DMS79 treated with DMSO at 0.1 percent for 48 hours (cell line): ENCODE data around the gene INSIG1.

ENCODE experiments used
- DNase-seq: peaks from one replicate; lab custom pipeline; 2025; lab: John Stamatoyannopoulos, UW

Gene INSIG1

DNA sequence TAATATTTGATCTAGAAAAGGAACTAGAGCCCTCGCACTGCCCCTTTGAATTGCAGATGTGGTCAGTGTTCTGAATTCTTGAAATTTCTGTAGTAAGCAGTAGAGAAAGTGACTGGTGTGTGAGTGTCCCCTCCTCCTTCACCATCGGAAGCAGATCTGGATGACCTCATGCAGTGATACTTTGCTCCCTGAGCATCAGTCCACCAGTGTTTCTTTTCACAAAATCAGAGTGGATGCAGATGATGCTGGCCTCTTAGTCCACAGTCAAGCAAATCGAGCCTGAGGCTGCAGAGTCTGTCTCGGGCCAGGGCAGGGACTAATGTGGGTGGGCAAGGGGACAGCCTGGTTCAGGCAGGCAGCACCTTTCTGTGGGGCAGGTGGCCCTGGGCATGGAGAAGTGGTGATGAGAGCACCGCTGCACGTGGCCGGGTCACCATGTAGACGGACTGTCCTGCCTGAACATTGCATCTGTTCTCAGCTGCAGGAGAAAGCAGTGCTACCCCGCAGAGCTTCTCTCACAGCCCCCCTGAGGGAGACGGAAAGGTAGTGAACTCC lies 5.4 kb downstream of the INSIG1 start:
- no peak for DNase-seq

DNA sequence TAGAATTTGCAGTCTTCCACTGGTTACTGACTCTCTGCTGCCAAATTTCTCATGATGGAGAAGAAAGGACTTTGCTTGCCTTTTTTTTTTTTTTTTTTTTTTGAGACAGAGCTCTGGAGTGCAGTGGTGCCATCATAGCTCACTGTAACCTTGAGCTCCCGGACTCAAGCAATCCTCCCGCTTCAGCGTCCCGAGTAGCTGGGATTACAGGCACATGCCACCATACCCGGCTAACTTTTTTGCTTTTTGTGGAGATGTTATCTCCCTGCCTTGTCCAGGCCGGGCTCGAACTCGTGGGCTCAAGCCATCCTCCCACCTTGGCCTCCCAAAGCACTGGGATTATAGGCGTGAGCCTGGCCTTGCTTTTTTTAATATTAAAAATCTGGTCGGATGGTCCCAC lies 6.2 kb downstream of the INSIG1 start:
- no peak for DNase-seq

DNA sequence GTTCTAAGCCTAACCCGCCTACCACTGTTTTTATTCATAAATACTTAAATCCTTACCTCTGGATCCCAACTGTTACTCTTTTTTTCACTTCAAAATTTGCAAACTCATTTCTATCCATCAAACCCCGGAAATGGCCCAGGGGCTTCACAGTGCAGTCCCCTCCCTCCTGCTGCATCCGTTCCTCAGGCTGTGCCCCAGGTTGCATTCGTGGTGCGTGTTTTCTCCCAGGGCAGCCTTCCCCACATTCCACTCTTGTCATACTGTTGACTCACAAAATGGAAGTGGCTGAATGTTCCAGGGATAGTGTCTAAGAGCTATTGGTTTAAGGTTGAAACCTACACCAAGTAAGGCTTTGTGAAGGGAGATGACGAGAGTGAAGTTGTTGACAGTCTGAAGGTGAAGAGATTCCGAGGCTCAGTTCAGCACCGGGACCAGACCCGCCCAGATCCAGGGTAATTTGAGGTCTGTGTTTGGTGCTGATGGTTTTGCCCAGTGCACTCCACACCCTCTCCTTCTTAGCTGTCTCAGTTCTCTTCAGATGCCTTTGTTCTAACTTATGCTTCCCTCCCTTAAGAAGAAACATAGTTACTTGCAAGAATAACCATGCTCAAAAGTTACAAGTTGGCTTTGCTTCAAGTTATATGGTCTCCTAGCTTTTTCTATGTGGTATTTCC lies 7.7 kb downstream of the INSIG1 start:
- no peak for DNase-seq

DNA sequence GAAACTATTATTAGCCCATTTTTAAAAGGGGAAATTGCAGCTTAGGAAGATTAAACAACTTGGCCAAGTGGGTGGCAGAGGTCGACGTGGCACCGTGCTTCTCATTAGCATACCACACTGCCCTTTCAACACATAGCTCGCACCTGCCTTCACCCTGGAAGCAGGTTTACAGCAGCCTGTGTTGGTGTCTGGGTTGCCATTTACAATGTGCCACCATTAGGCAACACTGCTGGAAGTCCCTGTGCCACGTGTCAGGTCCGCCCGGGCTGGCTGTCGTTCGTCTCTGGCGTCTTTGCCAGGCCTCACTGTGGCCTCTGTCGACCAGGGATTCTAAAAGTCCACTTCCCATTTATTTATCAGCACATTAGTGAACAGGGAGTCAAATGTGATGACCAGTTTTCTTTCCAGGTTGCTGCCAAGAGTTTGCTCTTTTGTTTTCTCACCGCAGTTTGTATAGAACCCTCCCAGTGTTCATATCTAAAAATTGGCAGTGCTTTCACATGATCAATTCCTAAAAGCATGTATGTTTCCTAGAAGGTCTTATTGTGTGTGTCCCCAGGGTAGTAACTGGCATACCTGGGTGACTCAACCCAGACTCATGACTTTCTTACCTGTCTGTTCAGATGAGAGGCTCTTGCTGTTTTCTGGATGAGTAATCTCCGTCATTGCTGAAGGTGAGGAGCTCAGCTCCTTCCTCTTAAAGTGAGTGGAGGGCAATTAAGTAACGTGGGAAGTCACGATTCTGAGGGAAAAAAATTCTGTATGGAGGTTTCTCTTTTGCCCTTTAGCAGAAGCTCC lies 9.2 kb downstream of the INSIG1 start:
- no peak for DNase-seq

DNA sequence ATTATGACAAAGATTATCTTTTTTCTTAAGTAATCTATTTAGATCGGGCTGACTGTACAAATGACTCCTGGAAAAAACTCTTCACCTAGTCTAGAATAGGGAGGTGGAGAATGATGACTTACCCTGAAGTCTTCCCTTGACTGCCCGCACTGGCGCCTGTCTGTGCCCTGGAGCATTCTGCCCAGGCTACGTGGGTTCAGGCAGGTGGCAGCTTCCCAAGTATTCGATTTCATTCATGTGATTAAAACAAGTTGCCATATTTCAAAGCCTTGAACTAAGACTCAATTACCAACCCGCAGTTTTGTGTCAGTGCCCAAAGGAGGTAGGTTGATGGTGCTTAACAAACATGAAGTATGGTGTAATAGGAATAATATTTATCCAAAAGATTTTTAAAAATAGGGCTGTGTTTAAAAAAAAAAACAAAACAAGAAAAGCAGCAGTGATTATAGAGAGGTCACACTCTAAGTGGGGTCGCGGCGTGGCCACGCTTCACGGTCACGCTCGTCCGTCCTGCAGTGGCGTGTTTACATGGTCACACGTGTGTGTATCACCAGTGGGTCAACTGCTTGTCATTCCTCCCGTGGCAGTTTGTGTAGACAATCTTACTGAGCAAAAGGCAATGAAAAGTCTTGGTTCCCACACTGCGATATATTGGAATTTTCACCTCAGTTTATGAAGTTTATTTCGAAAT lies 10.8 kb downstream of the INSIG1 start:
- no peak for DNase-seq

DNA sequence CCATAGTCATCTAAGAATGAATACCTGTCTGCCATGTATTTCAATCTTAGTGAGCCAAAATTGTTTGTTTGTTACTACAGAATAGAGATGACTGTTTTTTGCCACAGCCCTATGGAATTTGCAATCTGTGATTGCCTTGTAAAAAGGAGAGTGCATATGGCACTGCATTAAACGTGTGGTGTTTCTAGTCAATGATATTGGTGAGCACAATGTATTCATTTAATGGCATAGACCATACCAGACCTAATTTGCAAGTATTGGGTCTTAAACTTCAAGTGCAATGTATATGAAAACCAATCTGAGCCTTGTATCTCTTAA lies 11.3 kb downstream of the INSIG1 start:
- no peak for DNase-seq

DNA sequence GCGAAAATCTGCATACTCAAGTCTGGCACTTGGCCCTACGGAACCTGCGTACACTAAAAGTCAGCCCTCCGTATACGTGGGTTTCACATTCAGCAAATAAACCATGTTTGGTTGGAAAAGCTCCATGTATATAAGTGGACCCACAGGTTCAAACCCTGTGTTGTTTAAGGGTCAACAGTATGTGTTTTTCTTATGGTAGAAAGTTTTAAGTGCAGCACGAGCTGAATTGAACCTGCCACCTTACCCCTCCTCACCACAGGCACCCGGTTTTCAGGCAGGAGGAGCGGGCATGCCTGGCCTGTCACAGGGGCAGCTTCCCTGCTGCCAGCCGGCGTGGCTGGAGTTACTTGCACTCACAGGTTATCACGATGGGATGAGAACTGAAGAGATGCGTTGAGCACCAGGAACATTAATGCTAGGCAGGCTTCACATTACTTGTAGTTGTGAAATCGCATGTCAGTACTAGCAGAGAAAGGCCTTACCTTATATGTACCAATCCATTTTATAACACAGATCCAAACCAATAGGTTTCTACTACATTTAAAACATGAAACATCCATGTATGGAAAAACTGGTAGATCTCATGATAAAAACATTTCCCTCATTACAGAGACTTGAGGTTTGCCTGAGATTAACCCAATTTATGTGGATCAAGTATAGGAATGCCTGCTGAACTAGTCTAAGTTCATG lies 12.9 kb downstream of the INSIG1 start:
- no peak for DNase-seq

DNA sequence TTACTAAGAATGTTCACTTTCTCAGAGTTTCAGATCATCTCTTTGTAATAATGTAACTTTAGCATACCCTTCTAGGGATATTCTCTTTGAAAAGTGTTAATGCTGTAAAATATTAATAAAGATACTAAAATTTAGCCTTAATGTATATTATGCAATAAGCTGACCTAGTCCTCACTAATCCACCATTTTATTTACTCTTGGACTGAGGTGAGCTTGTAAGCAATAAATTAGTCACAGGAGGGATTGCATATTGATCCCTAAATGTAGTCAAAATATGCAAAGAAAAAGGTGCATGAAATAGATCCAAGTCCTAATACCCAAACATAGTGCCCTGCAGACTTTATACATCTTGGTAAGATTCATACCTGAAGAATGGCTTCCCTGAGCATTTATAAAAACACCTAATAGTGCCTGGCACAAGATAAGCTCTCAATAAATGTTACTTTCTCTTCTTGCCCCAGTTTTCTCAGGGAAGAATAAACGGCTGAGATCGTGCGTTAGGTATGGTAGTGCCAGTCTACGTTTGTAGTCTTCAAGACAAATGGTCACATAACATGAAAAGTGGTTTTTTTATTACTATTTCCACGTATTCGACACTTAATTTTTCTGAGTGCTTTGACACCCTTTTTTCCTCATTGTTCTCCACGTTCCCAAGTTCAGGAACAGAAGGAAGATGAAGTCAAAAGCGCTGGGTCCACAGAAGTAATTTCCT lies 14.3 kb downstream of the INSIG1 start:
- DNase-seq: no peak

DNA sequence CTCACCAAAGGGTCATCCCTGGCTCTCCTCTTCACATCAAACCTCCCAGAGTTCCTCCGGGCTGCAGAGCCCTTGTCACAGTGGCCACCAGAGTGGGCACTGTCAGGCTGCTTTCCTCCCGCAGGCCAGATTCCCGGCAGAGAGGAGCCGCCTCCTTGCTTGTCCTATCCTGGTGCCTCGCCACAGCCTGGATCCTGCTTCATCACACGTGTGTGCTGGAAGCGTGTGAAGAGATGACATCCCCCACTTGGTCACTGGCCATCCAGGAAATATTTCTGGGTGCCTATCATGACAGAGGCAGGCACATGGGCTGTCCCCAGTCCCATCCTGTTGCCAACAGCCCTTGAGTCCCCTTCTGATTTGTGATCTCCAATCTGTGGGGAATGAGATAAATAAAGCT lies 15.0 kb downstream of the INSIG1 start:
- no peak for DNase-seq

DNA sequence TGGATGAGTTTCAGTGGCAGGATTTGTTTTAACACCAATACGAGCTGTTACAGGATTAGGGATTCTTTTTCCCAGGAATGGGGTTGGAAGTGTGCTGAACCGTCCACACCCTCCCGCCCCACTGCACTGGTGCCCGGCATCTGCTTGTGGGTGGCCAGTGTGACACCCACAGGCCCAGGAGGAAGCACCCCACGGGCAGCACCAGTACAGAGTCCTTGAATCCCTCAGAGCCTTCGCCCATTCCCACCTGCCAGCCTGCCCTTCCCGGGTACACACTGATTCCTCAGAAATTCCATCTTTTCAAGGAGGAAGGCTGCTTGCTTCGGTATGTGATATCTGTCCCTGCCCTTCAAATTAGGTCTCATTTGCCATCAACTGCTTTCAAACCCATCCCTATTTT lies 15.4 kb downstream of the INSIG1 start:
- no peak for DNase-seq

DNA sequence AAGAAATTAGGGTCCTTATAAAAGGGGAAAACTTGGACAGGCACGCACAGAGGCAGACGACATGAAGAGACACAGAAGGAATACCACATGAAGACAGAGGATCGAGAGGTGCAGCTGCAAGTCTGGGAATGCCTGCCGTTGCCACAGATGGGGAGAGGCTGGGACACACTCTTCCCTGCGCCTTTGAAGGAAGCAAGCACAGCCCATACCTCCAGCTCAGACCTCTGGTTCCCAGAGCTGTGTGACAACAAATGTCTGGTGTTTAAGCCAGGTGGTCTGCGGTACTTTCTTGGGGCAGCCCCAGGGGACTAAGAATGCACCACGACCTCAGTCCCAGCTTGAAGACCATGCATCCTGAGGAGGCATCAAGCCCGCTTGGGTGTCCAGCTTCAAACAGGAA lies 18.3 kb downstream of the INSIG1 start:
- DNase-seq: no peak

DNA sequence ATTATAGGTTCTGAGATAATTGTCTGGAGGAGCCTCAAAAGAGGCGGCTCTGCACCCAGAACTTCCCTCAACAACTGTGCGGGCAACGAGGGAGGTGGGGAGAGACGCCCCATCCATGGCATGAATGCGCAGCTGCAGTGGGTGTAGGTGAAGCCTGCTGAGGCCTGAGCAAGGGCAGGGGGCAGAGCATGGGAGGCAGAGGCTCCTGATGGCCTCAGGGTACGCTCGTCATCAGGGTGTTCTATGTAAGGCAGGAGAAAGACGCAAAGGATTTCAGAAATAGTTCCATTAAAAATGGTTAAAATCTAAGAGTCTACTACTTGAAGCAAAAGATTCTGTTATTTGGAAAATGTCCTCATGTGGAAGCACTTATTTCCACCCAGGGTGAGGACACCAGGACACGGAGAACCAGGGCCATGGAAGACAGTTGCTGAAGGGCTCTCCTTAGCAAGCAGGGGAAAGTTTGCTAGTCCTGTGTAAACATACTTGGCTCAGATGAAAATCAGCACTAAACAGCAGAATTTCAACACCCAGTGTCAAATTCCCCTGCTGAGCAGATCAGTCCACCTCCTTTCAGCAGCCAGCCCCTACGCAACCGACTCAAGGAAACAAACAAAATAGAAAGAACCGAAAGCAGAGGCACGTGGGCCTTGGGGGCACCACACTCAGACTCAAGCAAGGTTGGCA lies 18.9 kb downstream of the INSIG1 start:
- DNase-seq: no peak

DNA sequence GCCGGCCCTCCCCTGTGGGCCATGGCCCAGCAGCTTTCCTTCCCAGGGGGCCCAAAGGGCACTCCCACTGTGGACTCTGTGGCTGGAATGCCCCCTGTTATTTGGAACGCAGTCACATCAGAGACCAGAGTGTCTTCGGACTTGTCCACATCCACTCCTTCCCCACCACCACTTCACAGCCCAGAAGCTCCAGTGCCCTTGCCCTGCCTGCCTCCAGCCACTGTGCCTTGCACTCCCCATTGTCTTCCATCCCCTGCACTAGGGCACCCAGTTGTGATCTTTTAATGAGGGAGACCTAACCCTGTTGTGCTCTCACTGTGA lies 19.4 kb downstream of the INSIG1 start:
- DNase-seq: no peak

DNA sequence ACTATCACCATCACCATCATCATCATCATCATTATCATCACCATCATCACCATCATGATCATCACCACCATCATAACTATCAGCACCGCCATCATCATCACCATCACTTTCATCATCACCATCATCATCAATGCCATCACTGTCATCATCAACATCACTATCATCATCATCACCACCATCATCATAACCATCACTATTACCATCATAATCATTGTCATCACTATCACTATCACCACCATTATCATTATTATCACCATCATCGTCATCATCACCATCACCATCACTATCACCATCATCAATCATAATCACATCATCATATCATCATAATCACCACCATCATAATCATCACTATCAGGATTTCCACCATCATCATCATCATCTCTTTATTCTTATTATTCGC lies 20.6 kb downstream of the INSIG1 start:
- no peak for DNase-seq

DNA sequence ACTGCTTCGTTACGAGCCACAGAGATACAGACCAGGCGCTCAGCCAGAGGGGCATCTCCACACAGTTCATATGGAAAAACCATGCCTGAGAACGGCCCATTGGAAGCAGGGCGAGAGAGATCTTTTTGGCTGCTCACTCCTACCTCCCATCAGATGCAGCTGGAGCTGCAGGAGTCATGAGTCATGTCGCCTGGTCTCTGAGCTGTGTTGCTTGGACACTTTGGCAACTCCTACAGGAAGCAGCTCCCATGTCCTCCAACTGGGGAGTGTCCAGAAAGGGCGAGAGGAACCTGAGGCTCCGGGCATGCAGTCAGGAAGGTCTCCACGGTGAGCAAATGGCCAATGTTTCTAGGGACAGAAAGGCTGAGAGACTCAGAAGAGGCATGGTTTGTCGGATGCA lies 24.9 kb downstream of the INSIG1 start:
- DNase-seq: no peak

DNA sequence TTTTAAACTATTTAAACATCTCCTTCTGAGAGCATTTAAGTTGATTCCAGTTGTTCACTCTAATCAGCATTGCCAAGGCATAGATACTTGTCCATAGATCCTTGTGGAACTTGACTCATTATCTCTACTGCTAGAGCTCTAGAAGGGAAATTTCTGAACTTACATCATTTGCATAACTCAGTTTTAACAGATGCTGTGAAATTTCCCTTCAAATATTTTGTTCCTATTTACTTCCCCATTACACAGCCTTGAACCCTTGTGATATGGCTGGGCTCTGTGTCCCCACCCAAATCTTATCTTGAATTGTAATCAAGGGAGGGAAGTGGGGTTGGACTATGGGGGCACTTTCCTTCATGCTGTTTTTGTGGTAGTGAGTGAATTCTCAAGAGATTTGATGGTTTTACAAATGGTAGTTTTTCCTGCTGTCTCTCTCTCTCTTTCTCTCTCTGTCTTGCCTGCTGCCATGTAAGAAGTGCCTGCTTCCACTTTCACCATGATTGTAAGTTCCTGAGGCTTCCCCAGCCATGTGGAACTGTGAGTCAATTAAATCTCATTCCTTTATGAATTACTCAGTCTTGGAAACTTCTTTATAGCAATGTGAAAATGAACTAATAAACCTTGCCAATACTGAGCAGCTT lies 25.4 kb downstream of the INSIG1 start:
- DNase-seq: no peak

DNA sequence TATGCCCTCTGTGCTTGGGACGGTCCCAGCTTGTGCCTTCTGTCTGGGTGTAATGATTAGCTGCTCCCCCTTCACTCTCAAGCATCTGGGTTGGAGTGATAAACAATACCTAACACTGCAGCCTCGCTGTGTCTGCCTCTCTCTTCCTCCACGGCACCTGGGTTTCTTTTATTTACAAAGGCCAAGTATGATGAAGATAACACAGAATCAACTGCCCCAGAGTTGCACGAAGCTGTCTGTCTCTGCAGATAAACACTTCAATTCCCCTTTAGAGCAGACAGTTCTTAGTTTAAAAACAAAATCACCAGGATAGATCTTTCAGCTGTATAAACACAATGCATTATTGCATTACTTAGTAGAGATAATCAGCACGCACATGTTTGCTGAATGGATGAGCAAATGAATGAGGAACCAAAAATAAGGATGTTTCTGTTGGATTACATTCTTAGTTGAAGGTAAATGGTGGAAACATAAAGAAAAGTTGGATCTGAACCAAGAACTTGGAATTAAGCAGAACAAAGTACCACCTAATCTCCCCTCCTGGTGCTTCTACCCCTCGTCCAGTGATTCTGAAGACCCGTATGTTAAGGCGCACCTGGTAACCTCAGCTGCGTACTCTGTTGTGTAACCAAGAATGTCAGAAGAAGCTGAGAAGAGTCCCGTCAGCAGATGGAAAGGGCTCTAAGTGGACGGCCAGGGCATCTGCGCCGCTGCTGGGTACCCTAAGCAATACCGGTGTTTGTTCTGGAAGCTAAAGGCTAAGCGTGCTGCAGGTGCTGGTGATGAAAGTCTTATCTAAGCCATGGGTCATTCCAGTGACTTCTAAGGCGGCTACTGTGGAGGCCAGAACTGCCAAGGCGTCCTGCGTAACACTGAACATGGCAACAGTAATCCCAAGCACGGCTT lies 26.6 kb downstream of the INSIG1 start:
- DNase-seq: no peak

DNA sequence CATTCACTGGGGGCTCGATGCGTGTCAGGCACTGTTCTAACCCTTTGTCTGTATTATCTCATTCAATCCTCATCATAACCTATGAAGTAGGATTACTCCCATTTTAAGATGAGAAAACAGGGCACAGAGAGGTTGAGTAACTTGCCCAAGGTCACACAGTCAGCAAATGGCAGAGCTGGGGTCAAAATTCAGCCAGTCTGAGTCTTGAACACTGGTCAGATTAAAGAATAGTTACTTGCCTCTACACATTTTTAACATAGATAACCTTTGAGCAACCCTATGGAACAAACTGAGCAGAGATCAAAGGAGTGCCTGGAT lies 27.2 kb downstream of the INSIG1 start:
- DNase-seq: no peak

DNA sequence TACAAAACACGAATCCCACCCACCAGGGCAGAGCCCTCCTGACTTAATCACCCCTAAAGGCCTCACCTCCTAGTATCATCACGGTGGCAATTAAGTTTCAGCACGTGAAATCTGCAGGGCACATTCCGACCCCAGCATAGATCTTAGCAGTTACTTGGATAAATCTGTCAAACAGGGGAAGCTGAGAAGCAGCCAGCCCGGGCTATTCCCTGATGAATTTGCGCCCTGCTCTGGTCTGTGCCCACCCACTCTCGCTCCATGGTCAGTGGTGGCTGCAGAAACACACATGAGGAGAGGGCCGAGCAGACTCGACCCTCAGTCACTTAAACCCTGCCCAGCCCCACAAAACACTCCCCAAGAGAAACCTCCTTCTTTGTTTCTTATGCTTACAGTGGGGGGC lies 28.7 kb downstream of the INSIG1 start:
- no peak for DNase-seq
